GM12878 (cell line): ENCODE data around the gene CCL14. TPM values are rescaled to one million over a fixed set of nuclear protein-coding genes. Genes with fewer than 3 reads are reported as not detected.

Source experiments
- ATAC-seq: fragments of 200-7000 bp; cut with Tn5 transposase; 3 replicates; pipeline ENCODE4 v1.9.1; 2020; ENCODE audit warnings: mild to moderate bottlenecking, moderate library complexity
- BruUV-seq: library from RNA; stranded (reverse); fragments of 400-500 nt; replicated peaks from 2 replicates; lab custom pipeline; 2021; lab: Mats Ljungman, UMichigan
- CTCF ChIA-PET: fragments of 300-600 bp; sonication (Branson Sonifier 250); formaldehyde crosslinking; extraction: SDS; loops from one replicate; lab custom pipeline; 2021; ENCODE audit warnings: inconsistent platforms; lab: Yijun Ruan, JAX
- POLR2A ChIA-PET: fragments of 350-600 bp; formaldehyde crosslinking; extraction: SDS; loops from one replicate; lab custom pipeline; 2021; ENCODE audit warnings: inconsistent platforms; lab: Charles Lee
- RAD21 ChIA-PET: fragments of 300-600 bp; sonication (Branson Sonifier 250); formaldehyde crosslinking; loops from one replicate; lab custom pipeline; 2023; ENCODE audit warnings: antibody characterized with exemption; ENCODE audit not compliant: unreplicated experiment; lab: Charles Lee
- SMC1A ChIA-PET: fragments of 300-600 bp; sonication (Branson Sonifier 250); formaldehyde crosslinking; loops from one replicate; lab custom pipeline; 2023; ENCODE audit not compliant: unreplicated experiment, uncharacterized antibody; lab: Charles Lee
- DNase-seq: peaks from one replicate; pipeline ENCODE4 v3.0.0-alpha.2; 2011; ENCODE audit warnings: low read depth, low spot score
- FAIRE-seq: peaks from 3 replicates; lab custom pipeline; 2011; peaks lifted over from hg19 to GRCh38; lab: Jason Lieb, UNC
- H2AFZ ChIP-seq: 2 replicates; pipeline ENCODE4 v1.6.0; 2011; ENCODE audit warnings: low read depth, low read length, control low read depth; ENCODE audit not compliant: control insufficient read depth
- H3K27ac ChIP-seq: 2 replicates; pipeline ENCODE4 v1.5.1; 2011; ENCODE audit warnings: control low read depth; ENCODE audit not compliant: control insufficient read depth, insufficient read depth
- H3K27me3 ChIP-seq, 2 experiments: replicated peaks in 1 of 2; 2 replicates each; pipeline versions ENCODE4 v1.6.0 to v1.6.1; 2011; ENCODE audit warnings: low read length in 1 of 2; ENCODE audit not compliant: control insufficient read depth in 2 of 2, insufficient read depth in 2 of 2
- H3K36me3 ChIP-seq, 2 experiments: 2 replicates each; pipeline ENCODE4 v1.5.1; 2011; ENCODE audit warnings: low read length in 1 of 2; ENCODE audit not compliant: control insufficient read depth in 2 of 2, insufficient read depth in 2 of 2
- H3K4me1 ChIP-seq: 2 replicates; pipeline ENCODE4 v1.6.1; 2011; ENCODE audit warnings: mild to moderate bottlenecking, low read length, moderate library complexity, mixed read lengths; ENCODE audit not compliant: control insufficient read depth, insufficient read depth
- H3K4me2 ChIP-seq: 2 replicates; pipeline ENCODE4 v1.6.0; 2011; ENCODE audit warnings: control low read depth; ENCODE audit not compliant: control insufficient read depth, insufficient read depth
- H3K4me3 ChIP-seq: fragments of 200-600 bp; sonication (generic); 2 replicates; pipeline ENCODE4 v1.5.1; 2016
- H3K79me2 ChIP-seq: 2 replicates; pipeline ENCODE4 v1.6.0; 2011; ENCODE audit warnings: low read length; ENCODE audit not compliant: control insufficient read depth, insufficient read depth
- H3K9ac ChIP-seq: 2 replicates; pipeline ENCODE4 v1.8.0; 2011; ENCODE audit warnings: low read length, control low read depth, mixed read lengths; ENCODE audit not compliant: control insufficient read depth, insufficient read depth
- H3K9me3 ChIP-seq: replicated peaks from 3 replicates; pipeline ENCODE4 v1.5.1; 2011; ENCODE audit warnings: mild to moderate bottlenecking, low read length; ENCODE audit not compliant: control insufficient read depth, insufficient read depth
- H4K20me1 ChIP-seq: 2 replicates; pipeline ENCODE4 v1.6.0; 2011; ENCODE audit not compliant: control insufficient read depth, insufficient read depth
- CUX1 ChIP-seq: IDR thresholded peaks from 2 replicates; pipeline ENCODE4 v1.6.1; 2012; ENCODE audit warnings: improper control_type of control experiment, low read depth, low read length; ENCODE audit not compliant: insufficient replicate concordance
- HSF1 ChIP-seq: fragments of 150-350 bp; IDR thresholded peaks from 2 replicates; pipeline ENCODE4 v1.6.1; 2014; ENCODE audit warnings: mild to moderate bottlenecking, low read depth, low read length
- MAX ChIP-seq: IDR thresholded peaks from 2 replicates; pipeline ENCODE4 v1.6.1; 2012; ENCODE audit warnings: low read depth, low read length, improper control_type of control experiment
- NFYB ChIP-seq: IDR thresholded peaks from 2 replicates; pipeline ENCODE4 v1.6.1; 2011; ENCODE audit warnings: low read depth, mild to moderate bottlenecking, low read length, improper control_type of control experiment, moderate library complexity; ENCODE audit not compliant: insufficient read depth
- RB1 ChIP-seq: fragments of 450-650 bp; formaldehyde crosslinking; IDR thresholded peaks from 2 replicates; pipeline ENCODE4 v1.6.1; 2017; ENCODE audit warnings: mild to moderate bottlenecking, borderline replicate concordance
- RELA ChIP-seq: fragments of 450-650 bp; IDR thresholded peaks from 2 replicates; pipeline ENCODE4 v1.8.0; 2014; ENCODE audit warnings: borderline replicate concordance; ENCODE audit not compliant: partially characterized antibody
- WGBS: methylation state at CpG from one replicate; pipeline ENCODE4 v1.1.6; 2016; ENCODE audit warnings: low lambda C conversion rate; ENCODE audit not compliant: insufficient replicate concordance, insufficient coverage; ENCODE audit errors: missing lambda C conversion rate; 5-methylcytosine and 5-hydroxymethylcytosine counted together
- in situ Hi-C: fragments of 300-500 bp; cut with MboI; formaldehyde crosslinking; loops from 9 replicates; pipeline ENCODE4 v1.14.3; 2018; ENCODE audit warnings: mixed read lengths
- intact Hi-C: fragments of 100-400 bp; cut with micrococcal nuclease; formaldehyde crosslinking; loops from one replicate; pipeline ENCODE4 v1.14.2; 2022; ENCODE audit not compliant: unreplicated experiment
- polyA plus RNA-seq, 11 experiments: library from polyadenylated mRNA; depleted of rRNA in 4 of 11; unstranded in 6 of 11; stranded (reverse) in 5 of 11; fragments of >200 nt; fragmentation: Nextera tagmentation in 4 of 11; fragmentation: Illumina TruSeq in 1 of 11; extraction: Ambion mirVana in 4 of 11; extraction: Trizol in 1 of 11; gene quantifications; 1 replicate in 1 of 11; 2 replicates in 10 of 11; pipeline versions ENCODE4 v1.2.1 to v1.2.3, GENCODE V29; 2011 to 2016; ENCODE audit warnings: inconsistent platforms in 2 of 11, missing spikeins in 2 of 11, low read depth in 1 of 11
- total RNA-seq, 4 experiments: library from RNA; depleted of rRNA in 3 of 4; stranded (reverse); fragments of >200 nt in 3 of 4; fragmentation: Illumina TruSeq in 1 of 4; extraction: Trizol in 1 of 4; gene quantifications; 2 replicates each; pipeline versions ENCODE4 v1.2.1 to v1.2.3, GENCODE V29; 2013 to 2021

The CCL14 gene
- total and polyA plus RNA-seq, 10 of the 15 experiments (the other 5 are each of a cell fraction or from before 2014, with no cell fraction given), result not detected

GRCh38 chr17:36027761-36028160 is 41.2 kb upstream of the CCL14 start:
- Histone ChIP-seq H3K27ac (no peak overlapping the region), H3K9me3 (no peaks in the 10 kb centered on the region; the same call in 2 of the 3 replicates), H4K20me1 (no peaks in the 10 kb centered on the region), H3K4me1 (no peaks in the 10 kb centered on the region), H3K9ac (no peak overlapping the region), H3K79me2 (no peaks in the 10 kb centered on the region), H3K27me3 (no peaks in the 10 kb centered on the region), H3K4me2 (no peak overlapping the region), H3K36me3 (no peaks in the 10 kb centered on the region), H3K4me3 (no peak overlapping the region), H2AFZ (no peak overlapping the region)
- 10% methylated on average over 4 of the region's 4 CpGs for WGBS
- ATAC-seq, result no peak
- intact Hi-C loops, result no loop called here
- no peak for DNase-seq
- ChIA-PET CTCF (interaction anchor here (0.9 to 1.1 kb wide), 2 partner anchors 17 to 45 kb away, joined by 3 read pairs; no protein-coding TSS in a partner anchor), POLR2A (no interaction called here), SMC1A (interaction anchor here (0.8 to 2.0 kb wide), 2 partner anchors 10 to 23 kb away, joined by 3 to 6 read pairs; partner anchors contain the start of gene CCL23), RAD21 (interaction anchor here (1.5 kb wide), 1 partner anchor 45 kb away, joined by 4 read pairs; no protein-coding TSS in a partner anchor)
- BruUV-seq, result no TSS peak
- in situ Hi-C loops, result no loop called here
- FAIRE-seq, result no peak
- TF ChIP-seq RB1 (no peak), RELA (no peak), NFYB (no peak), CUX1 (no peak), MAX (no peak), HSF1 (no peak)
